Measurements from ENCODE around the gene TMEM259.

The TMEM259 gene

DNA sequence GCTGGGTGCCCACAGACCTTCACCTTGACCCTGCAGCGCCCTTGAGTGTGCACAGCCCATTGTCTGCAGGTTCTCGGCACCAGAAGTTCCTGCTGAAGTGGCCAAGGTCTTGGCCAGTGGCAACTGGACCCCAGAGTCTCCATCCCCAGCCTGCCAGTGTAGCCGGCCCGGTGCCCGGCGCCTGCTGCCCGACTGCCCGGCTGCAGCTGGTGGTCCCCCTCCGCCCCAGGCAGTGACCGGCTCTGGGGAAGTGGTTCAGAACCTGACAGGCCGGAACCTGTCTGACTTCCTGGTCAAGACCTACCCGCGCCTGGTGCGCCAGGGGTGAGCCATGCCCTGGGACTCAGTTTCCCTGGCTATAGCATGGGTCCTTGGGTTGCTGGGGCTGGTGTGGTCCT is 34.1 kb upstream of the TMEM259 start:
- no peak for DNase-seq (ENCODE audit: low spot score)

DNA sequence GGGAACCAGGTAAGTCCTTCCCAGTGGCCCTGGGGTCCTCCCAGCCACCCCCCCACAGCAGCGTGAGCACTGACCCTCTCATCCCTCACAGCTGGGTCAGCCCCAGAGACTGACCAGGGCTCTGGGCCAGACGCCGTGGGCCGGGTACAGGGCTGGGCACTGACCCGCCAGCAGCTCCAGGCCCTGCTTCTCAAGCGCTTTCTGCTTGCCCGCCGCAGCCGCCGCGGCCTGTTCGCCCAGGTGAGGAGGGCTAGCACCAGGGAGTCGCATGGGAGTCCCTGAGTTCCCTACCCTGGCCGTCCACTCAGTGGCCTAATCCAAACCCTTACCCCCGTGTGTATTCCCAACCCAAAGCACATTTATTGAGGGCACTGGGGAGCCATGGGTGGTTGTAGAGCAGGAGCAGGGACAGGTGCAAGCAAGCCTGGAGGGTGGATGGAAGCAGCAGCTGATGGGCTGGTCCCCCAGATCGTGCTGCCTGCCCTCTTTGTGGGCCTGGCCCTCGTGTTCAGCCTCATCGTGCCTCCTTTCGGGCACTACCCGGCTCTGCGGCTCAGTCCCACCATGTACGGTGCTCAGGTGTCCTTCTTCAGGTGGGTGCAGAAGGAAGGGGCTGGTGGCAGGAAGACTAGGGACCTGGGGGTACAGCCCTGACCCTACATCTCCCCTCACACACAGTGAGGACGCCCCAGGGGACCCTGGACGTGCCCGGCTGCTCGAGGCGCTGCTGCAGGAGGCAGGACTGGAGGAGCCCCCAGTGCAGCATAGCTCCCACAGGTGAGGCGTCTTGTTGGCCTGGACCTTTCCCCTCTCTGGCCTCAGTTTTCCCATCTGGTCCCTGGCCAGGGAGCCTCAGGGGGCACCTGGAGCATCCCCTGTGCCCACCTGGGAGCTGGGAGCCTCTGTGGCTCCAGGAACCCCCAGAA is 33.4 kb upstream of the TMEM259 start:
- DNase-seq (ENCODE audit: low spot score), result no peak

DNA sequence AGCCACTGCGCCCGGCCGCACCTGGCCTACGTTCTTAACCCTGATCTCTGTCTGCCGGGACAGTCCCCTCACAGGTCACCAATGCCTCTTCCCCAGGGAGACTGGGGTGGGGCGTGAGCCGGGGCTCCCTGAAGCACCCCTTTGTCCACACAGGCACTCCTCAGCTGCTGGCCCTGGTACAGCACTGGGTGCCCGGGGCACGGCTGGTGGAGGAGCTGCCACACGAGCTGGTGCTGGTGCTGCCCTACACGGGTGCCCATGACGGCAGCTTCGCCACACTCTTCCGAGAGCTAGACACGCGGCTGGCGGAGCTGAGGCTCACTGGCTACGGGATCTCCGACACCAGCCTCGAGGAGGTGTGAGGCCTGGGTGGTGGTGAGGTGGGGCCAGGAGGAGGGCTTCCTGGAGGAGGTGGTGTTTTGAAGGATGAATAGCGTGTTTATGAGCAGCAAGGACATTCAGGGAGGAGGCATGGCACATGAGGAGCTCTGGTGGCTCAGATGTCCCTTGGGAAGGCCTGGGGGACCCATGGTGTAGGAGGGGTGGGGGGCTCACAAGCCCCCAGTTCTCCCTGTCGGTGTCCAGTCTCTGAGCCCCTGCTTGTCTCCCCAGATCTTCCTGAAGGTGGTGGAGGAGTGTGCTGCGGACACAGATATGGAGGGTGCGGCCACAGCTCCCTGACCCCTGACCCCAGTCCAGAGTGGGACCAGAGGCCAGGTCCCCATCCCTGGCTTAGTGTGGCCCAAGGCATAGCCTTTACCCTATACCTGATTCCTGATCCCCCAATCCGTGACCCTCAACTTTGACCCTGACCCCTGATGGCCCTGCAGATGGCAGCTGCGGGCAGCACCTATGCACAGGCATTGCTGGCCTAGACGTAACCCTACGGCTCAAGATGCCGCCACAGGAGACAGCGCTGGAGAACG is 32.5 kb upstream of the TMEM259 start:
- no peak for DNase-seq (ENCODE audit: low spot score)

GRCh38 chr19:1052349-1052975 is 31.5 kb upstream of the TMEM259 start:
- no peak for DNase-seq (ENCODE audit: low spot score)

DNA sequence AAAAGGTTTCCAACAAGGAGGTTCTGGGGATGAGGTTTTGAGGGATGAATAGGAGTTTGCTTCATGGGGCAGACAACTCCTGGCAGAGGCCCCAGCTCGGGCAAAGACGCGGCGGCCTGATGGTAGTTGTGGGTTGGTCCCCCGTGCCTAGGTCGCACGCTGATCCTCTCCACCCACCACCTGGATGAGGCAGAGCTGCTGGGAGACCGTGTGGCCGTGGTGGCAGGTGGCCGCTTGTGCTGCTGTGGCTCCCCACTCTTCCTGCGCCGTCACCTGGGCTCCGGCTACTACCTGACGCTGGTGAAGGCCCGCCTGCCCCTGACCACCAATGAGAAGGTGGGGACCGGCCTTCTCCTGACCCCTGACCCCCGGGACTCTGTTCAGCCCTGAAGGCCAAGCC is 30.9 kb upstream of the TMEM259 start:
- no peak for DNase-seq (ENCODE audit: low spot score)

DNA sequence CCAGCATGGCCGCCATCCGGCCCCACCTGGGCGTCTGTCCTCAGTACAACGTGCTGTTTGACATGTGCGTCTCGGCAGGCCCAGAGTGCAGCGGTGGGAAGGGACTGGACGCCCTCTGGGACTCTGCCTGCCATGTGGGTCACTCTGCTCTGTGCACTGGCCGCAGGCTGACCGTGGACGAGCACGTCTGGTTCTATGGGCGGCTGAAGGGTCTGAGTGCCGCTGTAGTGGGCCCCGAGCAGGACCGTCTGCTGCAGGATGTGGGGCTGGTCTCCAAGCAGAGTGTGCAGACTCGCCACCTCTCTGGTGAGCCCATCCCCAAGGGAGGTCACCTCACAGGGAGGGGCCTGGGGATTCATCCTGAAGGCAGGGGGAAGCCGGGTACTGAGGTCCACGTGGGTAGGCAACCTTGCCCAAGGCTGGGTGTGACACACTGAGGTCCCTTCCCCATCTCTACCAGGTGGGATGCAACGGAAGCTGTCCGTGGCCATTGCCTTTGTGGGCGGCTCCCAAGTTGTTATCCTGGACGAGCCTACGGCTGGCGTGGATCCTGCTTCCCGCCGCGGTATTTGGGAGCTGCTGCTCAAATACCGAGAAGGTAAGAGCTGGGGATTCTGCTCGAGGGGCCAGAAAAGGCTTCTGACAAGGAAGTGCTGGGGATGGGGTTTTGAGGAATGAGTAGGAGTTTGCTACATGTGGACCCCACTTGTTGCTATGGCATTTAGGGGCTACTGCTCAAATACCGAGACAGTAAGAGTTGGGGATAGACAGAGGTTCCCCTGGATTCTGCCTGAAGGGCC is 30.3 kb upstream of the TMEM259 start:
- DNase-seq (ENCODE audit: low spot score), result no peak

- DNase-seq (ENCODE audit: low spot score), result no peak
Measured at GRCh38 chr19:1049800-1050199, 28.9 kb upstream of the TMEM259 start.

DNA sequence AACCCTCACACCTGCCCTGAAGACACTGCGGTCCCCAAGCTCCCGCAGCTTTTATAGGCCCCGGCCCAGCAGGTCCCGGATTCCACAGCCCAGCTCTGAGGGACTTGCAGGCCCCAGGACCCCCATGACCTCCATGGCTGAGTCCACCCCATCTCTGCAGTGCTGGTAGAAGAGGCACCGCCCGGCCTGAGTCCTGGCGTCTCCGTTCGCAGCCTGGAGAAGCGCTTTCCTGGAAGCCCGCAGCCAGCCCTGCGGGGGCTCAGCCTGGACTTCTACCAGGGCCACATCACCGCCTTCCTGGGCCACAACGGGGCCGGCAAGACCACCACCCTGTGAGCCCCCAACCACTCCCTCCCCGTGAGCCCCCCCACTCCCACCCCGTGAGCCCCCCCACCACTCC is 28.2 kb upstream of the TMEM259 start:
- DNase-seq (ENCODE audit: low spot score), result no peak

- no peak for DNase-seq (ENCODE audit: low spot score)
Measured at GRCh38 chr19:1047696-1048147, 26.8 kb upstream of the TMEM259 start.

GRCh38 chr19:1046836-1047695 is 26.1 kb upstream of the TMEM259 start:
- DNase-seq (ENCODE audit: low spot score), result no peak

DNA sequence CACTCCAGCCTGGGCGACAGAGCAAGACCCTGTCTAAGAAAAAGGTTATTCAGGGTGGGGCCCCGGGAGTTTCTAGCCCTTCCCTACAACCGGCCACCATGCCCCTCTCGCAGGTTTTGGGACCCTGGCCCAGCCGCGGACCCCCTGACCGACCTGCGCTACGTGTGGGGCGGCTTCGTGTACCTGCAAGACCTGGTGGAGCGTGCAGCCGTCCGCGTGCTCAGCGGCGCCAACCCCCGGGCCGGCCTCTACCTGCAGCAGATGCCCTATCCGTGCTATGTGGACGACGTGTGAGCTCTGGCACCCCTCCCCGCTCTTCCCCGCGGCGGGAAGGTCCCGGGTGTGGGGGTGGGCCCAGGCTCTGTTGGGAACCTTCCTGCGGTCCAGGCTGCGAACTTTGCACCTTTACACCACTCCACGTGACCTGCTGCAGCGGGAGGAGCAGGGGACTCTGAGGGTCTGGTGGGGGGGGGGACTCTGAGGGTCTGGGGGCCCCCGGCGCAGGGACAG is 25.2 kb upstream of the TMEM259 start:
- DNase-seq (ENCODE audit: low spot score), result no peak

- peak; percentile 82 for DNase-seq (ENCODE audit: low spot score)
Measured at GRCh38 chr19:1045247-1045603, 24.3 kb upstream of the TMEM259 start.

DNA sequence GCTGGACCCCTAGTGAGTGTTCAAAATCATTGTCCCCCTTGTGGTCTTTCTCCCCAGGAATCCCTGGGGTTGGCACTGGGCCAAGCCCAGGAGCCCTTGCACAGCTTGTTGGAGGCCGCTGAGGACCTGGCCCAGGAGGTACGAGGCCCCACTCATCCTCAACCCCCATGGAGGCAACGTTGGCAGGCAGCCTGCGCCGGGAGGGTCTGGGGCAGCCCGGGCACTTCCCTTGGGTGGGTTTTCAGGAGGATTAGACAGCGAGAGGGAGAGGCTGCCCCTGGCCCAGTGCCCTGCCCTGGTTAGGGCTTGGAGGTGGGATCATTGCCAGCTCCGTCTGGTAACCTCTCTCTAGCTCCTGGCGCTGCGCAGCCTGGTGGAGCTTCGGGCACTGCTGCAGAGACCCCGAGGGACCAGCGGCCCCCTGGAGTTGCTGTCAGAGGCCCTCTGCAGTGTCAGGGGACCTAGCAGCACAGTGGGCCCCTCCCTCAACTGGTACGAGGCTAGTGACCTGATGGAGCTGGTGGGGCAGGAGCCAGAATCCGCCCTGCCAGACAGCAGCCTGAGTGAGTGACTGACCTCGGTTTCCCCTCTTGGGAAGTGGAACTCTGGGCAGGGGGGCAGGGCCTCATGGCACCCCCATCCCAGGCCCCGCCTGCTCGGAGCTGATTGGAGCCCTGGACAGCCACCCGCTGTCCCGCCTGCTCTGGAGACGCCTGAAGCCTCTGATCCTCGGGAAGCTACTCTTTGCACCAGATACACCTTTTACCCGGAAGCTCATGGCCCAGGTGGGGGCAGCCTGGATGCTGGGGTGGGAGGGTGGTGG is 22.0 kb upstream of the TMEM259 start:
- no peak for DNase-seq (ENCODE audit: low spot score)

DNA sequence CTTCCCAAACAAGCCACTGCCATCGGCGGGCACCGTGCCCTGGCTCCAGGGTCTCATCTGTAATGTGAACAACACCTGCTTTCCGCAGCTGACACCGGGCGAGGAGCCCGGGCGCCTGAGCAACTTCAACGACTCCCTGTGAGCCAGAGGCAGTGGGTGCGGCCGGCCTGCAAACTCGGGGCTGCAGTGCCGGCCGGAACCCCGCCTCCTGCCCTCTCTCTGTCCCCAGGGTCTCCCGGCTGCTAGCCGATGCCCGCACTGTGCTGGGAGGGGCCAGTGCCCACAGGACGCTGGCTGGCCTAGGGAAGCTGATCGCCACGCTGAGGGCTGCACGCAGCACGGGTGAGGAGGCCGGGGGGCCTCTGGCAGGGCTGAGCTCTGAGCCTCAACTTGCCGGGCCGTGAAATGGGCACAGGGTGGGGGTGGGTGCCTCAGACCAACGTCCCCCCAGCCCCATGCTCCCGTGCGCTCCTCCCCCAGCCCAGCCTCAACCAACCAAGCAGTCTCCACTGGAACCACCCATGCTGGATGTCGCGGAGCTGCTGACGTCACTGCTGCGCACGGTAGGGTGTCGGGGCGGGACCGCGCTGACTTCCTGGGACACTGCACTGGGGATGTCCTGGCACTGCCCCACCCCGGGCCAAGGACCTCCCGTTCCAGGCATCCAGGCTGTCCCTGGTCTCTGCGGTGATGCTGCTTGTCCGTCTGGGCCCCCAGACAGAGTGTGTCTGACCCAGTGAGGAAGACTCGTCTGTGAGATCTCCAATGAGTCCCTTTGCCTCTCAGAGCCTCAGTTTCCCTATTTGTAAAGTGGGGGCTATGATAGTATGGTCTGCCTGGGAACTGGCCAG is 21.1 kb upstream of the TMEM259 start:
- no peak for DNase-seq (ENCODE audit: low spot score)

DNA sequence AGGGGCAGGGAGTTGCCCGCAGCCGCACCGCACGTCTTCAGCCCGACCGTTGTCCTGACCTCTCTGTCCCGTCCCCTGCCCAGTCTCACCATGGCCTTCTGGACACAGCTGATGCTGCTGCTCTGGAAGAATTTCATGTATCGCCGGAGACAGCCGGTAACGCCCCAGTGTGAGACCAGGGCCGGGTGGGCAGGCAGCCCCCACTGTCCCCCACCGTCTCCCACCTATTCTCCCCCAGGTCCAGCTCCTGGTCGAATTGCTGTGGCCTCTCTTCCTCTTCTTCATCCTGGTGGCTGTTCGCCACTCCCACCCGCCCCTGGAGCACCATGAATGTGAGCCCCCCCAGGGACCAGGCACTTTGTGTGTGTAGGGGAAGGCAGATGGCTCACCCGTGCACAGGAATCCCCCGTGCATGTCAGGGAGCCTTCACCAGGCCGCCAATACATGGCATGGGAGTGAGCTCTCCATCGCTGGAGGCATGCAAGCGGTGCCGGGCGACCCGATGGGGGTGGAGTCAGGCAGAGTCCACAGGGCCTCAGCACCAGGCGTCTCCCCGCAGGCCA is 20.4 kb upstream of the TMEM259 start:
- no peak for DNase-seq (ENCODE audit: low spot score)

- peak; percentile 85 for DNase-seq (ENCODE audit: low spot score)
Measured at GRCh38 chr19:1040476-1041271, 19.8 kb upstream of the TMEM259 start.

Measured in SW480 (cell line).